DOHH2 (cell line): ENCODE measurements around the gene ACACB.

ENCODE experiments used
- EZH2phosphoT487 ChIP-seq: fragments of 200-600 bp; sonication (generic); IDR thresholded peaks from 2 replicates; pipeline ENCODE4 v1.6.1; 2017; ENCODE audit warnings: borderline replicate concordance, mild to moderate bottlenecking, antibody characterized with exemption, low read length, moderate library complexity, mixed read lengths
- TF ChIP-seq, protein P1 (sequence below): fragments of 200-600 bp; sonication (generic); IDR thresholded peaks from one replicate; pipeline ENCODE4 v1.5.1; 2014; ENCODE audit warnings: antibody characterized with exemption, mild to moderate bottlenecking, low read depth, low read length; ENCODE audit not compliant: poor library complexity, severe bottlenecking

- TF ChIP-seq, protein P1, sequence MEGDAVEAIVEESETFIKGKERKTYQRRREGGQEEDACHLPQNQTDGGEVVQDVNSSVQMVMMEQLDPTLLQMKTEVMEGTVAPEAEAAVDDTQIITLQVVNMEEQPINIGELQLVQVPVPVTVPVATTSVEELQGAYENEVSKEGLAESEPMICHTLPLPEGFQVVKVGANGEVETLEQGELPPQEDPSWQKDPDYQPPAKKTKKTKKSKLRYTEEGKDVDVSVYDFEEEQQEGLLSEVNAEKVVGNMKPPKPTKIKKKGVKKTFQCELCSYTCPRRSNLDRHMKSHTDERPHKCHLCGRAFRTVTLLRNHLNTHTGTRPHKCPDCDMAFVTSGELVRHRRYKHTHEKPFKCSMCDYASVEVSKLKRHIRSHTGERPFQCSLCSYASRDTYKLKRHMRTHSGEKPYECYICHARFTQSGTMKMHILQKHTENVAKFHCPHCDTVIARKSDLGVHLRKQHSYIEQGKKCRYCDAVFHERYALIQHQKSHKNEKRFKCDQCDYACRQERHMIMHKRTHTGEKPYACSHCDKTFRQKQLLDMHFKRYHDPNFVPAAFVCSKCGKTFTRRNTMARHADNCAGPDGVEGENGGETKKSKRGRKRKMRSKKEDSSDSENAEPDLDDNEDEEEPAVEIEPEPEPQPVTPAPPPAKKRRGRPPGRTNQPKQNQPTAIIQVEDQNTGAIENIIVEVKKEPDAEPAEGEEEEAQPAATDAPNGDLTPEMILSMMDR, result no peak
- TF ChIP-seq EZH2phosphoT487, result no peak
Observed at GRCh38 chr12:109239691-109240090, 123.3 kb downstream of the ACACB start.
